NCI-H2107 treated with DMSO at 0.1 percent for 48 hours (cell line): ENCODE data around the gene HOXA9.

Experiments
- DNase-seq: peaks from one replicate; lab custom pipeline; 2025; ENCODE audit not compliant: unreplicated experiment; lab: John Stamatoyannopoulos, UW

The HOXA9 gene

GRCh38 chr7:27188386-27189294 lies 23.3 kb upstream of the HOXA9 start:
- DNase-seq, result no peak

GRCh38 chr7:27187475-27188385 lies 22.4 kb upstream of the HOXA9 start:
- DNase-seq, result no peak

- DNase-seq, result no peak
These were observed 21.5 kb upstream of the HOXA9 start for GRCh38 chr7:27186668-27187474.

- no peak for DNase-seq
These were observed 20.7 kb upstream of the HOXA9 start for GRCh38 chr7:27185854-27186667.

- DNase-seq, result no peak
These were observed 19.9 kb upstream of the HOXA9 start, which contains the start of gene HOXA11 for GRCh38 chr7:27185013-27185853. HOXA11 (minus strand) TSS chr7:27185232; CDS start chr7:27185144, 88 bp downstream.

GRCh38 chr7:27184337-27185012 lies 19.1 kb upstream of the HOXA9 start:
- no peak for DNase-seq

- DNase-seq, result no peak
These were observed 18.5 kb upstream of the HOXA9 start for GRCh38 chr7:27183682-27184336.

GRCh38 chr7:27182861-27183681 lies 17.7 kb upstream of the HOXA9 start:
- no peak for DNase-seq

GRCh38 chr7:27182285-27182841 lies 17.0 kb upstream of the HOXA9 start:
- no peak for DNase-seq

GRCh38 chr7:27181795-27182275 lies 16.5 kb upstream of the HOXA9 start:
- no peak for DNase-seq

- DNase-seq, result no peak
These were observed 15.4 kb upstream of the HOXA9 start for GRCh38 chr7:27180431-27181420.

GRCh38 chr7:27179503-27180430 lies 14.4 kb upstream of the HOXA9 start:
- DNase-seq, result no peak

- DNase-seq, result no peak
These were observed 13.7 kb upstream of the HOXA9 start for GRCh38 chr7:27179030-27179429.

GRCh38 chr7:27178366-27178765 lies 13.0 kb upstream of the HOXA9 start:
- DNase-seq, result no peak
